HEK293T (cell line): ENCODE measurements around the gene MORN1.

ENCODE experiments used
- CTCF ChIA-PET: fragments of 350-600 bp; formaldehyde crosslinking; extraction: SDS; loops from one replicate; lab custom pipeline; 2021; ENCODE audit warnings: antibody characterized with exemption, inconsistent platforms; lab: Yijun Ruan, JAX
- POLR2A ChIA-PET: fragments of 350-600 bp; formaldehyde crosslinking; extraction: SDS; loops from one replicate; lab custom pipeline; 2020; ENCODE audit warnings: antibody characterized with exemption, inconsistent platforms; lab: Yijun Ruan, JAX
- DNase-seq: peaks from one replicate; pipeline ENCODE4 v3.0.0; 2012; ENCODE audit warnings: mixed read lengths; ENCODE audit errors: extremely low spot score
- ARNT ChIP-seq: fragments of 450-650 bp; IDR thresholded peaks from 2 replicates; pipeline ENCODE4 v1.6.1; 2017; ENCODE audit warnings: mild to moderate bottlenecking
- BHLHE40 ChIP-seq: fragments of 450-650 bp; IDR thresholded peaks from 2 replicates; pipeline ENCODE4 v1.6.1; 2016; ENCODE audit warnings: mild to moderate bottlenecking, moderate library complexity, borderline replicate concordance
- CTBP1 ChIP-seq: fragments of 450-650 bp; IDR thresholded peaks from 2 replicates; pipeline ENCODE4 v1.6.1; 2016; ENCODE audit warnings: borderline replicate concordance
- ELF4 ChIP-seq: fragments of 450-650 bp; IDR thresholded peaks from 2 replicates; pipeline ENCODE4 v1.6.1; 2017; ENCODE audit warnings: antibody characterized with exemption
- FOXA1 ChIP-seq: fragments of 450-650 bp; IDR thresholded peaks from 2 replicates; pipeline ENCODE4 v1.6.1; 2016; ENCODE audit warnings: mild to moderate bottlenecking
- FOXK2 ChIP-seq: fragments of 450-650 bp; IDR thresholded peaks from 2 replicates; pipeline ENCODE4 v1.6.1; 2016; ENCODE audit warnings: mild to moderate bottlenecking
- FOXM1 ChIP-seq: fragments of 450-650 bp; IDR thresholded peaks from 2 replicates; pipeline ENCODE4 v1.6.1; 2017; ENCODE audit warnings: mild to moderate bottlenecking, borderline replicate concordance
- HDGF ChIP-seq: fragments of 450-650 bp; IDR thresholded peaks from 2 replicates; pipeline ENCODE4 v1.6.1; 2017; ENCODE audit warnings: antibody characterized with exemption, borderline replicate concordance
- L3MBTL2 ChIP-seq: fragments of 450-650 bp; conservative IDR thresholded peaks from 2 replicates; pipeline ENCODE4 v1.6.1; 2016; ENCODE audit warnings: mild to moderate bottlenecking
- LEF1 ChIP-seq: fragments of 450-650 bp; IDR thresholded peaks from 2 replicates; pipeline ENCODE4 v1.6.1; 2017; ENCODE audit warnings: mild to moderate bottlenecking, borderline replicate concordance
- NFRKB ChIP-seq: fragments of 450-650 bp; IDR thresholded peaks from 2 replicates; pipeline ENCODE4 v1.6.1; 2016; ENCODE audit warnings: mild to moderate bottlenecking, moderate library complexity
- SP1 ChIP-seq: fragments of 450-650 bp; IDR thresholded peaks from 2 replicates; pipeline ENCODE4 v1.6.1; 2017
- SUZ12 ChIP-seq: fragments of 450-650 bp; IDR thresholded peaks from 2 replicates; pipeline ENCODE4 v1.6.1; 2016; ENCODE audit warnings: mild to moderate bottlenecking
- TARDBP ChIP-seq: fragments of 450-650 bp; IDR thresholded peaks from 2 replicates; pipeline ENCODE4 v1.6.1; 2016
- ZNF384 ChIP-seq: fragments of 450-650 bp; IDR thresholded peaks from 2 replicates; pipeline ENCODE4 v1.6.1; 2016
- TF ChIP-seq, protein P1 (sequence below): fragments of 450-650 bp; IDR thresholded peaks from 2 replicates; pipeline ENCODE4 v1.6.1; 2016

The MORN1 gene

DNA sequence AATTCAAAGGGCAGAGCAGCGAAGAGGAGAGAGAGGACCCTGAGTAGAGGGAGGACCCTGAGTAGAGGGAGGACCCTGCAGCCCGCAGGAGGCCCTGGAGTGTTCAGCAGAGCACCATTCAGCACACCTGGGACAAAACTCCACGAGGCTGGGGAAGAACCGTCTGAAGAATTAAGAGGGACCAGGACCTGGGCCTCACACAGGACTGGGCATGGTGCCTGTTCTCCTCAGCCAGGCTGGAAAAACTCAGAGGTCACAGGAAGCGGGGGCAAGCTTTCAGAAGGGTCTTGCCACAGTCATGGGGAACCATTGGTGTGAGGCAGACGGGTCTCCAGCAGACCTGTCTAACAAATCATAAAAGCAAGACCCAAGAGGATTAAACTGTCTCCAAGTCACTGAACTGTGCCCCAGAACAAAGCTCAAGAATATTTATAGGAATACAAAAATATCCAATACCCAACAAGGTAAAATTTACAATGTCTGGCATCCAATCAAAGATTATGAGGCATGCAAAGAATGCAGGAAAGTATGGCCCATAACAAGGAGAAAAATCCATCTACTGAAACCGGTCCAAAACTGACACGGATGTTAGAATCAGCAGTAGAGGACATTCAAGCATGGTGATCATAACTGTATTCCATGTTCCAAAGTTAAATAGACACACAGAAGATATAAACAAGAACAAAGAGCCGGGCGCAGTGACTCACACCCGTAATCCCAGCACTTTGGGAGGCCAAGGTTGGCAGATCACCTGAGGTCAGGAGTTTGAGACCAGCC lies 30.6 kb downstream of the MORN1 start:
- DNase-seq, result no peak
- ChIA-PET POLR2A (no interaction called here), CTCF (interaction anchor here (1.4 kb wide), 1 partner anchor 21 kb away, joined by 3 read pairs; no protein-coding TSS in a partner anchor)
- TF ChIP-seq ZNF384, result no peak
- no peak for TF ChIP-seq FOXM1
- no peak for TF ChIP-seq FOXK2

DNA sequence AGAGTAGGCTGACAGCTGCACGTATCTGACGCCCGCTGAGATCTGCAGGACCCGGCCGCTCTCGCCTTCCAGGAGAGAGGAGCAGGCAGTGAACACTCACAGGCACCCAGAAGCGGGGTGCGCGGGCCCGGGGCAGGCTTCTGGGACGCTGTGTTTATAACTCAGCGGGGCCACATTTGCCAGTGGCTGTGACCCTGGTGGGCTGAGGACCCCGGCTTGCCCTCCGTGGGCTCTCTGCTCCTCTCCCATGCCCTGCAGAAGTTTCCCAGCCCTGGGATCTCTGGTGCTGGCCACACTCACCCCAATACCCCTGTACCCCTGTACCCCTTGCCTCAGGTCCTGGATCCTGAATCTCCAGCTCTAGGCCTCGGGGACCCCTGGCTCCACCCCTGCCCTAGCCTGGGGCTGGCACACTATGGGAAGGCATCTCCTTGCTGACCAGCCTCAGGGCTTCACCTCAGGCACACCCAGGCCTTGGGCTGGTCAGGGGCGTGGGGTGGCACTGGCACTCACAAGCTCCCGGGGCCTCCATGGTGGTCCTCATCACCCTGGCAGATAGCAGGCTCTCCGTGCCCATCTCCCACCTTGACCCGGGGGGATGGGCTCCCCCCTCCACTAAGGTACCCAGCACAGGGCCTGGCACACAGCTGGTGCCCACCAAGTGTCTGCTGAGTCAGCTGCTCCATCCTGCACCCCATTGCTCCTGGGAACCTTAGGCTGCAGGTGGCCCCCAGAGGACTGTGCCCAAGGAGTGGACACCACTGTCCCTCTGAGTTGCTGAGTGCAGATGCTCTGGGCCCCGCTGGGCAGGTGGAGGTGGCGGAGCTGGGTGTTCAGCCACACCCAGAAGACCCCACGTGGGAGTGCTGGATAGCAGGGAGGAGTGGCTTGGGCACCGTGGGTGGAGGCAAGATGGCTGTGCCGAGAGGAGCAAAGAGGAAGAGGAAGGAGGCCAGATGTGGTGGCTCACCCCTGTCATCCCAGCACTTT lies 32.4 kb downstream of the MORN1 start:
- CTCF ChIA-PET, result interaction anchor here (1.0 kb wide), 1 partner anchor 23 kb away, joined by 3 read pairs; no protein-coding TSS in a partner anchor
- POLR2A ChIA-PET, result no interaction called here
- no peak for TF ChIP-seq L3MBTL2
- no peak for TF ChIP-seq SUZ12
- TF ChIP-seq, protein P1, sequence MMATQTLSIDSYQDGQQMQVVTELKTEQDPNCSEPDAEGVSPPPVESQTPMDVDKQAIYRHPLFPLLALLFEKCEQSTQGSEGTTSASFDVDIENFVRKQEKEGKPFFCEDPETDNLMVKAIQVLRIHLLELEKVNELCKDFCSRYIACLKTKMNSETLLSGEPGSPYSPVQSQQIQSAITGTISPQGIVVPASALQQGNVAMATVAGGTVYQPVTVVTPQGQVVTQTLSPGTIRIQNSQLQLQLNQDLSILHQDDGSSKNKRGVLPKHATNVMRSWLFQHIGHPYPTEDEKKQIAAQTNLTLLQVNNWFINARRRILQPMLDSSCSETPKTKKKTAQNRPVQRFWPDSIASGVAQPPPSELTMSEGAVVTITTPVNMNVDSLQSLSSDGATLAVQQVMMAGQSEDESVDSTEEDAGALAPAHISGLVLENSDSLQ, result no peak
- TF ChIP-seq FOXK2, result no peak
- TF ChIP-seq TARDBP, result no peak
- no peak for DNase-seq

DNA sequence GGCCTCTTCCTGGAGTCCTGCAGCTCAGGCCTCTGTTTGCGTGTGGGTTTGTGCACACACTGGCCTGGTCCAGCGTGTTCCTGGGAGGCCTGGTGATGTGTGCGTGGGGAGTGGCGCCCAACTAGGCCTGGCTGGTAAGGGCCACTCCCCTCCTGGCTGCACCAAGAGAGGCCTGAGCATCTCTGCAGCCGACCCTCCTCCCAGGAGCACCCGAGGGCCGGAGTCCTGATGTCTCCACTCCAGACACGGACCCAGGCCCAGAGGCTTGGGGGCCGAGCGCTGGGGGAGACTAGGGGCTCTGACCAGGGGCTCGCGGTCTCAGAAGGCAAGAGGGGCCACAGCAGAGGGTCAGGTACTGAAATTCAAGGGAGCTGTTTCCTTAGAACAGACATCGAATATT lies 33.3 kb downstream of the MORN1 start:
- TF ChIP-seq SP1, result no peak
- TF ChIP-seq ELF4, result no peak
- no peak for TF ChIP-seq ARNT
- TF ChIP-seq L3MBTL2, result no peak
- DNase-seq, result no peak
- POLR2A ChIA-PET, result no interaction called here
- CTCF ChIA-PET, result no interaction called here

DNA sequence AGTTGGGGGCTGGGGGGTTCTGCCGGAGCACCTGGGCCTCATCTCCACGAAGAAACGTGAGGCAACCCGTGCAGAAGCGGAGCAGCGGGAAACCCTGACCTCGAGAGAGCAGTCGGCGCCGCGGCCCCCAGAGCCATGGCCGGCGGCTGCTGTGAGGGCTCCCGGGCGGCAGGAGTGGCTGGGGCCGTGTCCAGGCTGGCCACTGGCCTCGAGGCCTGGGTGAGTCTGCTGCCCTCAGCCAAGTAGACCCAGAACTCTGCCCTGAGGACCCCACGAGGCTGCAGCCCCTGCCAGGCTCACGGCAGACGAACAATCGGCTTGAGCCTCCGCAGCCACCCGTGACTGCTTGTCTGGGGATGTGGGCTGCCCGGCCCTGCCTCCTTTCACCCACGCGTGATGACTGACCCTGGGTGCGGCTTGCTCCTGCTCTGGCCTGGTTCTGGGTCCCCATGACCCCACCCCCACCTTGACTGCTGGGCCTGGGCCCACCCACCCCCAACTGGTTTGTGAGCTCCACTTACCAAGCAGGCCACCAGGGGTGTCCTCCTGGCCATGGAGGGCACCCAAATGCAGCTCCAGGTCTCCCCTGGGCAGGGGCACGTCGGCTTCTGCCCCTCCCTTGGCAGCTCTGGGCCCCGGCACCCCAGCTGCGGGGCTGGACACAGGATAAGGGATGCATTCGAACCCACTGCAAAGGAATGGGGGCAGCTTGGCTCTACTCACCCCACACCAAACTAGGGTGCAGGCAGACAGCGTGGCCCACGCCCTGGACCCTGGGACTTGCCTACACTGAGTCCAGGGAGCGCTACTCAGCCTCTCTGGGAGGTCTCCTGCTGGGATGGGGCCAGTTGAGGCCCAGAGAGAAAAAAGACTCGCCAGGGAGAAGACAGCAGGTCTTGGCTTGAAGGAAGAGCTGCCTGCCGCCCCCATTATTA lies 34.2 kb downstream of the MORN1 start:
- CTCF ChIA-PET, result interaction anchor here (0.6 kb wide), 1 partner anchor 412 kb away, joined by 4 read pairs; no protein-coding TSS in a partner anchor
- TF ChIP-seq BHLHE40, result no peak
- no peak for TF ChIP-seq FOXK2
- no peak for TF ChIP-seq L3MBTL2
- TF ChIP-seq NFRKB, result no peak
- TF ChIP-seq, protein P1, result no peak
- TF ChIP-seq ELF4, result no peak
- TF ChIP-seq TARDBP, result no peak
- TF ChIP-seq FOXA1, result no peak
- TF ChIP-seq SP1, result no peak
- DNase-seq, result no peak
- POLR2A ChIA-PET, result no interaction called here

DNA sequence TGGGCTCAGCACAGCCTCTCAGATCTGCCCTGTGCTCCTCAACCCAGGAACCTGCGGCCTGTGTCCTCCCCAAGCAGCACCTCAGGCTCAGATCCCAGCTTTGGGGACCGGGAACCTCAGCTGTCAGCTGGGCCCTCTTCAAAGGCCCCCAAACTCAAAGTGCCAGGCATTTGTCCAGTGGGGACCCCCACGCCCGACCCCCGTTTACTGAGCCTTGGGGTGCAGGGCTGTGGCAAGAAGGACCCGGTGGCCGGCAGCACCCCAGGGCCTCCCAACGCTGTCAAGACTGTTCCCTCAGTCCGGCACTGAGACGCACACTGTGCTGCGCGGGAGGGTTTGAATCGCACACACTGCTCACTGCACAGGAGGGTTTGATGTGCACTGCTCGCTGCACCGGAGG lies 35.0 kb downstream of the MORN1 start:
- CTCF ChIA-PET, result interaction anchor here (0.6 kb wide), 1 partner anchor 182 kb away, joined by 3 read pairs; no protein-coding TSS in a partner anchor
- DNase-seq, result no peak
- POLR2A ChIA-PET, result no interaction called here
- TF ChIP-seq FOXK2 (no peak), BHLHE40 (no peak)

DNA sequence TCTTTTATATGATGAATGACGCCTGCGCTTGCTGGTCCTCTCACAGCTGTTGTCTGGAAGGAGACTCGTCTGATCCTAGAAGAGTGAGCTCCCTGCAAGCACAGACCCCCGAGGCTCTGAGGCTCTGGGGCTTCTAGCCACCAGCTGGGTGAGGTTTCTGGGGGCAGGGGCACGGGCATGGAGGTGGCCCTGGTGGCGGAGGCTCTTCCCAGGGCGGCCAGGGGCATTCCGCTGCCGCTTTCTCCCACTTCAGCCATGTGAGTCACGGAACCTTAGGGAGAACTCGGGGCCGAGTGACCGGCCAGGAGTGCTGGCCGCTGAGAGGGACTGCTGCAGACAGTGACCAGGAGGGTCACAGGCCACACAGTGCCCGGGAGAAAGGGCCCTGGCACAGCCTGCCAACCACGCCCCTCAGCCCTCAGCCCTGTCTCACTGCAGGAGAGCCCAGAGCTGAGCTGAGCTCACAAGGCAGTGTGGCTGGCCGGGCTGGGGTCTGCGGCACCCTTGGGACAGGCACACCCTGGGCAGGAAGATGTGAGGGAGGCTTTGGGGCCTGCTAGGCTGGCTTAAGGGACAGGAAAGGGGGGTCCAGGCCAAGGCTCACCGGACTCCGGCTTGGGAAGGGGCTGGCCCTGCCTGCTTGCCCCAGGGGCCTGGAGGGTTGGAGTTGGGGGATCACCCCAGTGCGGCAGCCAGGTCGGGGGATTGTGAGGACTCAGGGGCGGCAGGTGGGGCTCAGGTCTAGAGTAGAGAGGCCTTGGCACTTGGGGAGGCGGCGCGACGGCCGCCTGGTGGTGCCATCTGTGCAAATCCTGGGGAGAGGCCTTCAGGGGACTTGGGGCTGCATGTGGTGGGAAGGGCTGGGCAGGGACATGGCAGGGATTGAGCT lies 35.7 kb downstream of the MORN1 start:
- no peak for DNase-seq
- TF ChIP-seq CTBP1 (no peak), ELF4 (no peak), ARNT (no peak), HDGF (no peak), SP1 (no peak), L3MBTL2 (no peak), SUZ12 (no peak), TARDBP (no peak), NFRKB (no peak), FOXM1 (no peak), ZNF384 (no peak), BHLHE40 (no peak), LEF1 (no peak), FOXK2 (no peak), FOXA1 (no peak)
- TF ChIP-seq, protein P1, result no peak
- ChIA-PET POLR2A (no interaction called here), CTCF (interaction anchor here (0.6 kb wide), 1 partner anchor 181 kb away, joined by 3 read pairs; no protein-coding TSS in a partner anchor)
